ENCODE measurements around the gene HLCS. TPM values are rescaled to one million over a fixed set of nuclear protein-coding genes. Genes with fewer than 3 reads are reported as not detected.

Gene HLCS
- polyA plus RNA-seq, 1 of the 3 experiments (the other 2 are of a cell fraction): 13.0 TPM

- TF ChIP-seq CTCF (IDR thresholded peaks at IDR 0.05): no peak
- no peak for TF ChIP-seq CHD2 (IDR thresholded peaks at IDR 0.05; ENCODE audit: low read length, partially characterized antibody)
- TF ChIP-seq POLR2AphosphoS5 (IDR thresholded peaks at IDR 0.05; ENCODE audit: low read depth, low read length): no peak
Measured at GRCh38 chr21:36968976-36969375, 2.5 kb upstream of the HLCS start (continued).

DNA sequence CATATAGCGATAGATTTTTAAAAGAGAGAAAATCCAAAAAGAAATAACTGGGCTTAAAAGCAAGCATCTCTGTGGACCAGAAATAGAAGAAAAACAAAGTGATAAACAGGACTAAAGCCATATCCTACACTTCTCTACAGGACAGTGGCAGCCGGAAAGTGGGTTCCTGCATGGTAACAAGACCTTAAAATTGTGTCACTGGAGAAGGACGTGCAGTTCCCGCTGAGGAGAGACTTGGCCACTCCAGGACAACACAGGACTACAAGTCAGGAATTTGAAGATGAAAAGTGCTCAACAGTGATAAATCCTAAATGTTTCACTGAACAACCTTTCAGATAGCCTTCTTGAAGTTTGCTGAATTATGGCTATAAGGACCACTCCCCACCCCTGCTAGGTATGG is 1.9 kb upstream of the HLCS start:
- DNase-seq: no peak
- no peaks in the 10 kb centered on the region for H3K27me3 ChIP-seq (ENCODE audit: insufficient read depth)
- H3F3A ChIP-seq (replicated peaks; ENCODE audit: insufficient read depth): no peaks in the 10 kb centered on the region
- peaks cover 3 to 7% of the 10 kb centered on the region in 2 experiments; a peak in 2 of 4 replicates for H3K4me1 ChIP-seq (ENCODE audit: control insufficient read depth in 1 of 2, insufficient read depth in 2 of 2, low read depth in 1 of 2, low read length in 1 of 2)
- POLR2A ChIA-PET: no interaction called here
- H3K9me3 ChIP-seq: no peaks in the 10 kb centered on the region
- no peak overlapping the region for H2AFZ ChIP-seq (ENCODE audit: low read depth)
- no peaks in the 10 kb centered on the region for H3K9me2 ChIP-seq
- no peak overlapping the region for H3K4me3 ChIP-seq (ENCODE audit: low read depth in 2 of 2, low read length in 1 of 2)
- TF ChIP-seq EZH2phosphoT487 (IDR thresholded peaks at IDR 0.05; ENCODE audit: borderline replicate concordance, low read depth) (no peak), NRF1 (IDR thresholded peaks at IDR 0.05; ENCODE audit: low read depth, low read length) (no peak), MXI1 (IDR thresholded peaks at IDR 0.05; ENCODE audit: low read depth, low read length) (no peak), REST (IDR thresholded peaks at IDR 0.05; ENCODE audit: low read depth, low read length) (no peak), USF2 (IDR thresholded peaks at IDR 0.05; ENCODE audit: borderline replicate concordance, low read depth, low read length) (no peak), YY1 (IDR thresholded peaks at IDR 0.05; ENCODE audit: low read depth) (no peak), ELF1 (IDR thresholded peaks at IDR 0.05) (no peak), SMC3 (IDR thresholded peaks at IDR 0.05; ENCODE audit: low read depth, low read length) (no peak), CTCF (IDR thresholded peaks at IDR 0.05) (no peak), TCF12 (IDR thresholded peaks at IDR 0.05) (no peak), IRF3 (IDR thresholded peaks at IDR 0.05; ENCODE audit: low read depth, low read length) (no peak)
- TF ChIP-seq, protein P1, sequence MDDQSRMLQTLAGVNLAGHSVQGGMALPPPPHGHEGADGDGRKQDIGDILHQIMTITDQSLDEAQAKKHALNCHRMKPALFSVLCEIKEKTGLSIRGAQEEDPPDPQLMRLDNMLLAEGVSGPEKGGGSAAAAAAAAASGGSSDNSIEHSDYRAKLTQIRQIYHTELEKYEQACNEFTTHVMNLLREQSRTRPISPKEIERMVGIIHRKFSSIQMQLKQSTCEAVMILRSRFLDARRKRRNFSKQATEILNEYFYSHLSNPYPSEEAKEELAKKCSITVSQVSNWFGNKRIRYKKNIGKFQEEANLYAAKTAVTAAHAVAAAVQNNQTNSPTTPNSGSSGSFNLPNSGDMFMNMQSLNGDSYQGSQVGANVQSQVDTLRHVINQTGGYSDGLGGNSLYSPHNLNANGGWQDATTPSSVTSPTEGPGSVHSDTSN (IDR thresholded peaks at IDR 0.05): no peak
- peaks cover 0 to 3% of the 10 kb centered on the region in 2 experiments for H3K36me3 ChIP-seq (replicated peaks in 1 of 2; ENCODE audit: control insufficient read depth in 1 of 2, insufficient read depth in 2 of 2, low read length in 1 of 2)
- CTCF ChIA-PET: interaction anchor here (1.2 to 6.0 kb wide), 6 partner anchors 9 to 338 kb away, joined by 3 to 38 read pairs (median 4); no protein-coding TSS in a partner anchor
- H3K27ac ChIP-seq (ENCODE audit: low read depth in 2 of 2, low read length in 1 of 2): no peak overlapping the region
- no peaks in the 10 kb centered on the region for H4K20me1 ChIP-seq (ENCODE audit: insufficient read depth)
- H3K79me2 ChIP-seq (ENCODE audit: insufficient read depth): peaks cover 16% of the 10 kb centered on the region
- no peak overlapping the region for H3K9ac ChIP-seq
- 73% methylated on average over 4 of the region's 4 CpGs for WGBS (ENCODE audit: low lambda C conversion rate)
- H3K4me2 ChIP-seq: no peak overlapping the region
